ENCODE results near the gene ALDH7A1.

The ALDH7A1 gene

DNA sequence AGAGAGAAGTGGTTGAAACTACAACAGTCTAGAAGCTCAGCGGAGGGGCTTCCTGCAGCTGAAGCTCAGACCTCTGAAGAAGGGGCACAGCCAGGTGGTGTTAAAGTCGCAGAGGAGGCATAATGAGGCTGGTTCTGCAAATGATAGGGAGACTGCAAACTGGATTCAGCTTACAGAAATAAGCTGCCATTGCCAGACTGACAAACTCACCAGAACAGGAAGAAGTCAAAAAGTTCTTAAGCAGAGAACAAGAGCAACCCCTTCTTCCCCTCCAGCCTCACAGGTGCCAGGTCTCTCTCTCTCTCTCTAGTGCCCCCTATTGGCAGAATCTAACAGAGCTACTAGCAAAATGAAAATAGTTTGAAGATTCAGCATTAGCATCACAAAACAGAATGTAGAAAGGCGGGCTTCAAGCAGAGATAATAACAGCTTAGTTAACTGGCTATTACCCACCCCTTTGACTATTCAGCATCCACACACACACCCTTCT is 95.1 kb downstream of the ALDH7A1 start:
- TF ChIP-seq CTCF (IDR thresholded peaks at IDR 0.05; ENCODE audit: borderline replicate concordance, insufficient read depth, low read depth, low read length): peak; percentile 73
- no peak overlapping the region for H3K4me3 ChIP-seq (ENCODE audit: low read depth, low read length)

DNA sequence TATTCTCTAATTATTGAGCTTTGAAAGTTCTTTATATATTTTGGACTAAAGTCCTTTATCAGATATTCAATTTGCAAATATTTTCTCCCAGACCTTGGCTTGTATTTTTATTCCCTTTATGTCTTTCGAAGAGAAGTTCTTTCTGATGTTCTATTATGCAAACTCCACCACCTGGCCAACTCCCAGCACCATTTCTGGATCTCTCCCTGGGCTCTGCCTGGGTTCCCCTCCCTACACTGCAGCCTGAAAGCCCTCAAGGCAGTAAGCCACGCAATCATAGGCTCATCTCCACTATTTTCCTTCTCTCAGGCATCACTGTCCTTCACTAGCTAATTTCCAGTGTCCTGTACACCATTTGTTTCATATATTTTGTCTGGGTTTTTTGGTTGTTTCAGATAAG is 95.7 kb downstream of the ALDH7A1 start:
- TF ChIP-seq CTCF (IDR thresholded peaks at IDR 0.05; ENCODE audit: borderline replicate concordance, insufficient read depth, low read depth, low read length): no peak
- H3K4me3 ChIP-seq (ENCODE audit: low read depth, low read length): no peak overlapping the region

DNA sequence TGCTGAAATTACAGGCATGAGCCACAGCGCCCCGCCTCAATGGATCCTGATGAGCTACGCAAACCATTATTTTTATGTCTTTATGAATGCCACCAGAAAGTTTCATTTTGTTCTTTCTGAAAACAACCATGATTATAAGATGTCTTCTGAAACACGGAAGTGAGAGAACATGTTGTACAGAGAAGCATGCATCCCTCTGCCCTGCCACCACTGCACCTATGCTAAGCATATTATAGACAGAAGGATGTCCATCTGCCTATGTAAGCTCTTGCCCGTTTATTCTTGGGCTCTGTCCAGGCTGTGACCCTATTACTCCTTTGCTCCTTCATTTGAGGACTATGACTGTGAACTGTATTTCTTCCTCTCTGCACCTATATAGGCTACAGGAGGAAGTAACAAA is 97.5 kb downstream of the ALDH7A1 start:
- no peak for TF ChIP-seq CTCF (IDR thresholded peaks at IDR 0.05; ENCODE audit: borderline replicate concordance, insufficient read depth, low read depth, low read length)

DNA sequence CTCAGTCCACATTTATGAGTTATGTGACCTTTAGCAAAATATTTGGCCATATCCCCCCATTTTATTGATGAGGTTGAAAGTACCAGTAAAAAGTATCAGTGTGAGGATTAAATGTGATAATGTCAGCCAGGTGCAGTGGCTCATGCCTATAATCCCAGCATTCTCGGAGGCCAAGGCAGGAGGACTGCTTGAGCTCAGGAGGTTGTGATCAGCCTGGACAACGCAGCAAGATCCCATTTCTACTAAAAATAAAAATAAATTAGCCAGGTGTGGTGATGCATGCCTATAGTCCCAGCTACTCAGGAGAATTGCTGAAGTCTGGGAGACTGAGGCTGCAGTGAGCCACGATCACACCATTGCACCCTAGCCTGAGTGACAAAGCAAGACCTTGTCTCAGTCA is 100.6 kb downstream of the ALDH7A1 start:
- no peak overlapping the region for H3K4me3 ChIP-seq (ENCODE audit: low read depth, low read length)
- no peak for TF ChIP-seq CTCF (IDR thresholded peaks at IDR 0.05; ENCODE audit: borderline replicate concordance, insufficient read depth, low read depth, low read length)

More for the DNA sequence above, 97.5 kb downstream of the ALDH7A1 start:
- no peak overlapping the region for H3K4me3 ChIP-seq (ENCODE audit: low read depth, low read length)

DNA sequence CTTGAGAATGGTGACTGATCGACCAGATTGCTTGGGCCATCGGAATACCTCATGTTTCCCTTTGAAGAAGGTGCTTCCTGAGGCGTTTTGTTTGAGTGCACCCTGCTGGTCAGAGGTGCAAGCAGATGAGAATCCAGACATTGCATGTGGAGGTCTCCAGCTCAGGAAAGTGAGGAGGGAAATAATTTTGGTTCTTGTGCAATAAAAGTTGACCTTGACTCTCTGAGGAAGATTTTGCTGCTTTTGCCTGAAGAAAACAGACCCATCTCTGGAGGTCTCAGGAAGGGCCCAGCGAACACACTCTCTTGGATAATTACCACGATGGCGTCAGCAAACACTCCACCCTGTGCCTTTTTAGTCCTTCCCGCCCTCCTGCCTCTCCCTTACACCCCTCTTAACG is 102.1 kb downstream of the ALDH7A1 start:
- H3K4me3 ChIP-seq (ENCODE audit: low read depth, low read length): no peak overlapping the region
- TF ChIP-seq CTCF (IDR thresholded peaks at IDR 0.05; ENCODE audit: borderline replicate concordance, insufficient read depth, low read depth, low read length): no peak; the same call in 1 of the 2 replicates

- H3K4me3 ChIP-seq (ENCODE audit: low read depth, low read length): no peak overlapping the region
- no peak for TF ChIP-seq CTCF (IDR thresholded peaks at IDR 0.05; ENCODE audit: borderline replicate concordance, insufficient read depth, low read depth, low read length)
These were observed 104.7 kb downstream of the ALDH7A1 start for GRCh38 chr5:126490167-126490940.

- no peak for TF ChIP-seq CTCF (IDR thresholded peaks at IDR 0.05; ENCODE audit: borderline replicate concordance, insufficient read depth, low read depth, low read length)
- H3K4me3 ChIP-seq (ENCODE audit: low read depth, low read length): no peak overlapping the region
These were observed 106.5 kb downstream of the ALDH7A1 start for GRCh38 chr5:126488443-126489065.

Data from GM12875 (cell line).